Measurements from ENCODE around the gene CNTNAP1.

GRCh38 chr17:42692489-42692888 lies 10.2 kb downstream of the CNTNAP1 start:
- TF ChIP-seq RHOXF2B (CRISPR knock-in tag; conservative IDR thresholded peaks at IDR 0.05) (no peak), NFE2L1 (tag; IDR thresholded peaks at IDR 0.05; ENCODE audit: borderline replicate concordance, low read depth) (no peak), REST (IDR thresholded peaks at IDR 0.05; ENCODE audit: borderline replicate concordance) (no peak), REST (CRISPR knock-in tag; IDR thresholded peaks at IDR 0.05; ENCODE audit: low read depth) (no peak), ARHGAP35 (IDR thresholded peaks at IDR 0.05; ENCODE audit: partially characterized antibody) (no peak), NBN (IDR thresholded peaks at IDR 0.05; ENCODE audit: low read depth) (no peak), SIRT6 (IDR thresholded peaks at IDR 0.05; ENCODE audit: low read depth, low read length) (no peak)

Measured in K562 (cell line).